Skeletal muscle tissue (tissue), 4 donors: Measurements from ENCODE around the gene MYPN. TPM values are rescaled to one million over a fixed set of nuclear protein-coding genes. Genes with fewer than 3 reads are reported as not detected.
"Not testable (repeated sequence)": the region's sequence is repeated elsewhere in the genome, so short reads cannot be mapped to it uniquely, and the experiment has no call there.

Experiments
- H3K27ac ChIP-seq: one replicate; pipeline ENCODE4 v1.7.0; 2013; ENCODE audit warnings: mild to moderate bottlenecking, low read depth, low read length, inconsistent platforms
- H3K27me3 ChIP-seq, 3 donors: one replicate each; pipeline ENCODE4 v1.7.0; 2013; ENCODE audit warnings: low read length in 3 of 3; ENCODE audit not compliant: control insufficient read depth in 3 of 3, insufficient read depth in 3 of 3
- H3K36me3 ChIP-seq, 3 donors: one replicate each; pipeline ENCODE4 v1.7.0; 2013; ENCODE audit warnings: low read length in 3 of 3; ENCODE audit not compliant: control insufficient read depth in 3 of 3, insufficient read depth in 3 of 3
- H3K4me1 ChIP-seq, 3 donors: one replicate each; pipeline ENCODE4 v1.7.0; 2013; ENCODE audit warnings: low read length in 3 of 3, mild to moderate bottlenecking in 3 of 3; ENCODE audit not compliant: control insufficient read depth in 3 of 3, insufficient read depth in 3 of 3
- H3K4me3 ChIP-seq, 3 donors: one replicate each; pipeline ENCODE4 v1.7.0; 2013; ENCODE audit warnings: low read length in 3 of 3
- H3K9ac ChIP-seq, 3 donors: one replicate each; pipeline ENCODE4 v1.7.0; 2013; ENCODE audit warnings: low read length in 3 of 3, mild to moderate bottlenecking in 3 of 3, moderate library complexity in 2 of 3, low read depth in 1 of 3
- H3K9me3 ChIP-seq, 3 donors: one replicate each; pipeline ENCODE4 v1.7.0; 2013; ENCODE audit warnings: low read length in 3 of 3; ENCODE audit not compliant: control insufficient read depth in 3 of 3
- total RNA-seq: library from RNA; depleted of rRNA; stranded (reverse); fragments of >200 nt; gene quantifications from one replicate; pipeline ENCODE4 v1.2.3, GENCODE V29; 2014
- donor health status: Osteomylitis.

The MYPN gene
- total RNA-seq, 1 donor from 2014 or later, result 57.4 TPM

- H3K36me3 ChIP-seq, result peaks cover 14 to 33% (median 20%) of the 10 kb centered on the region in 3 donors
- no peak overlapping the region for H3K9ac ChIP-seq
- H3K27me3 ChIP-seq, result no peaks in the 10 kb centered on the region
- H3K27ac ChIP-seq, result no peak overlapping the region
- H3K4me1 ChIP-seq, result peaks cover 0 to 5% (median 0%) of the 10 kb centered on the region in 3 donors
- H3K9me3 ChIP-seq, result no peaks in the 10 kb centered on the region
- H3K4me3 ChIP-seq, result no peak overlapping the region
These were observed 69.3 kb downstream of the MYPN start for GRCh38 chr10:68178592-68178991.

- no peak overlapping the region for H3K9ac ChIP-seq
- no peak overlapping the region for H3K4me3 ChIP-seq
- H3K27me3 ChIP-seq, result no peaks in the 10 kb centered on the region
- peaks cover 0 to 5% (median 0%) of the 10 kb centered on the region in 3 donors for H3K4me1 ChIP-seq
- peaks cover 11 to 30% (median 18%) of the 10 kb centered on the region in 3 donors for H3K36me3 ChIP-seq
- H3K9me3 ChIP-seq, result no peaks in the 10 kb centered on the region
- no peak overlapping the region for H3K27ac ChIP-seq
These were observed 69.7 kb downstream of the MYPN start for GRCh38 chr10:68179016-68179415.

- H3K4me1 ChIP-seq, result peaks cover 0 to 10% (median 0%) of the 10 kb centered on the region in 3 donors
- H3K27me3 ChIP-seq, result no peaks in the 10 kb centered on the region
- H3K4me3 ChIP-seq, result no peak overlapping the region
- H3K36me3 ChIP-seq, result peaks cover 3 to 15% (median 8%) of the 10 kb centered on the region in 3 donors
- no peaks in the 10 kb centered on the region for H3K9me3 ChIP-seq
- no peak overlapping the region for H3K9ac ChIP-seq
- H3K27ac ChIP-seq, result no peak overlapping the region
These were observed 71.2 kb downstream of the MYPN start for GRCh38 chr10:68180490-68180889.

GRCh38 chr10:68184546-68184945 is 75.3 kb downstream of the MYPN start:
- Histone ChIP-seq H3K9me3 (no peaks in the 10 kb centered on the region), H3K27me3 (no peaks in the 10 kb centered on the region), H3K27ac (no peak overlapping the region), H3K9ac (no peak overlapping the region), H3K4me1 (peaks cover 0 to 5% (median 0%) of the 10 kb centered on the region in 3 donors), H3K36me3 (peaks cover 5 to 13% (median 7%) of the 10 kb centered on the region in 3 donors), H3K4me3 (no peak overlapping the region)

- H3K4me1 ChIP-seq, result peaks cover 0 to 5% (median 0%) of the 10 kb centered on the region in 3 donors
- no peak overlapping the region for H3K4me3 ChIP-seq
- no peaks in the 10 kb centered on the region for H3K9me3 ChIP-seq
- no peak overlapping the region for H3K9ac ChIP-seq
- H3K27me3 ChIP-seq, result no peaks in the 10 kb centered on the region
- peaks cover 8 to 13% (median 9%) of the 10 kb centered on the region in 3 donors for H3K36me3 ChIP-seq
- no peak overlapping the region for H3K27ac ChIP-seq
These were observed 75.8 kb downstream of the MYPN start for GRCh38 chr10:68185085-68185484.

GRCh38 chr10:68188835-68189234 is 79.5 kb downstream of the MYPN start:
- H3K27me3 ChIP-seq, result no peaks in the 10 kb centered on the region
- H3K9ac ChIP-seq, result no peak overlapping the region
- H3K27ac ChIP-seq, result no peak overlapping the region
- H3K9me3 ChIP-seq, result peaks cover 0 to 2% (median 0%) of the 10 kb centered on the region in 3 donors
- no peak overlapping the region for H3K4me3 ChIP-seq
- H3K4me1 ChIP-seq, result peaks cover 0 to 5% (median 5%) of the 10 kb centered on the region in 3 donors
- peaks cover 6 to 10% (median 6%) of the 10 kb centered on the region in 3 donors for H3K36me3 ChIP-seq

GRCh38 chr10:68192113-68192512 is 82.8 kb downstream of the MYPN start:
- peaks cover 0 to 2% (median 0%) of the 10 kb centered on the region in 3 donors for H3K9me3 ChIP-seq
- H3K9ac ChIP-seq, result no peak overlapping the region
- peak overlapping the region; percentile 36 for H3K27ac ChIP-seq
- peaks cover 20 to 34% (median 21%) of the 10 kb centered on the region in 3 donors for H3K36me3 ChIP-seq
- H3K27me3 ChIP-seq, result no peaks in the 10 kb centered on the region
- peaks cover 2 to 9% (median 5%) of the 10 kb centered on the region in 3 donors for H3K4me1 ChIP-seq
- H3K4me3 ChIP-seq, result no peak overlapping the region

- Histone ChIP-seq H3K4me3 (no peak overlapping the region), H3K9me3 (peaks cover 0 to 2% (median 0%) of the 10 kb centered on the region in 3 donors), H3K4me1 (peaks cover 2 to 9% (median 5%) of the 10 kb centered on the region in 3 donors), H3K27ac (no peak overlapping the region), H3K27me3 (no peaks in the 10 kb centered on the region), H3K36me3 (peaks cover 32 to 47% (median 33%) of the 10 kb centered on the region in 3 donors), H3K9ac (no peak overlapping the region)
These were observed 85.0 kb downstream of the MYPN start for GRCh38 chr10:68194290-68194689.

GRCh38 chr10:68195776-68196175 is 86.5 kb downstream of the MYPN start:
- not testable (repeated sequence) for H3K4me3 ChIP-seq, H3K4me1 ChIP-seq, H3K27ac ChIP-seq, H3K9ac ChIP-seq, H3K27me3 ChIP-seq, H3K9me3 ChIP-seq
- H3K36me3 ChIP-seq, result peaks cover 37 to 56% (median 39%) of the 10 kb centered on the region in 3 donors

- Histone ChIP-seq H3K9ac (no peak overlapping the region), H3K4me1 (peaks cover 2 to 9% (median 5%) of the 10 kb centered on the region in 3 donors), H3K9me3 (peaks cover 0 to 2% (median 0%) of the 10 kb centered on the region in 3 donors), H3K27me3 (no peaks in the 10 kb centered on the region), H3K27ac (no peak overlapping the region), H3K36me3 (peaks cover 44 to 63% (median 45%) of the 10 kb centered on the region in 3 donors), H3K4me3 (no peak overlapping the region)
These were observed 87.4 kb downstream of the MYPN start for GRCh38 chr10:68196701-68197100.
